ENCODE results near the gene CDK6.
"Not testable (repeated sequence)": the region's sequence is repeated elsewhere in the genome, so short reads cannot be mapped to it uniquely, and the experiment has no call there.

CDK6 gene

GRCh38 chr7:92748495-92748894 lies 87.9 kb downstream of the CDK6 start:
- DNase-seq (ENCODE audit: insufficient read length, low spot score) (no peak), FAIRE-seq (no peak)
- TF ChIP-seq CTCF (IDR thresholded peaks at IDR 0.05; ENCODE audit: insufficient read depth, missing control alignments), result no peak

GRCh38 chr7:92747041-92747835 lies 89.1 kb downstream of the CDK6 start:
- TF ChIP-seq CTCF (IDR thresholded peaks at IDR 0.05; ENCODE audit: insufficient read depth, missing control alignments), result no peak
- DNase-seq (ENCODE audit: insufficient read length, low spot score), result no peak

GRCh38 chr7:92745241-92745640 lies 91.1 kb downstream of the CDK6 start:
- DNase-seq (ENCODE audit: insufficient read length, low spot score) (no peak), FAIRE-seq (no peak)
- TF ChIP-seq CTCF (IDR thresholded peaks at IDR 0.05; ENCODE audit: insufficient read depth, missing control alignments), result no peak

More at GRCh38 chr7:92747041-92747835, 89.1 kb downstream of the CDK6 start:
- FAIRE-seq, result no peak

GRCh38 chr7:92744180-92744579 lies 92.2 kb downstream of the CDK6 start:
- not testable (repeated sequence) for DNase-seq (ENCODE audit: insufficient read length, low spot score); FAIRE-seq

- no peak for FAIRE-seq
- TF ChIP-seq CTCF (IDR thresholded peaks at IDR 0.05; ENCODE audit: insufficient read depth, missing control alignments), result no peak
These were observed 94.2 kb downstream of the CDK6 start for GRCh38 chr7:92742186-92742585.

GRCh38 chr7:92740700-92741126 lies 95.7 kb downstream of the CDK6 start:
- TF ChIP-seq CTCF (IDR thresholded peaks at IDR 0.05; ENCODE audit: insufficient read depth, missing control alignments), result no peak
- DNase-seq (ENCODE audit: insufficient read length, low spot score) (no peak), FAIRE-seq (no peak)

More at GRCh38 chr7:92742186-92742585, 94.2 kb downstream of the CDK6 start:
- DNase-seq (ENCODE audit: insufficient read length, low spot score), result no peak

GRCh38 chr7:92740134-92740533 lies 96.2 kb downstream of the CDK6 start:
- DNase-seq (ENCODE audit: insufficient read length, low spot score), result no peak
- no peak for FAIRE-seq
- no peak for TF ChIP-seq CTCF (IDR thresholded peaks at IDR 0.05; ENCODE audit: insufficient read depth, missing control alignments)

All from D721Med (cell line).